Activated CD8-positive, alpha-beta memory T cell treated with anti-CD3 and anti-CD28 coated beads, Interleukin-2, amount 50 U/mL, for 48 hours (primary cell): ENCODE data around the gene RAB3D.

ENCODE experiments used
- DNase-seq: peaks from one replicate; pipeline ENCODE4 v3.0.0-alpha.2; 2020

RAB3D gene

DNA sequence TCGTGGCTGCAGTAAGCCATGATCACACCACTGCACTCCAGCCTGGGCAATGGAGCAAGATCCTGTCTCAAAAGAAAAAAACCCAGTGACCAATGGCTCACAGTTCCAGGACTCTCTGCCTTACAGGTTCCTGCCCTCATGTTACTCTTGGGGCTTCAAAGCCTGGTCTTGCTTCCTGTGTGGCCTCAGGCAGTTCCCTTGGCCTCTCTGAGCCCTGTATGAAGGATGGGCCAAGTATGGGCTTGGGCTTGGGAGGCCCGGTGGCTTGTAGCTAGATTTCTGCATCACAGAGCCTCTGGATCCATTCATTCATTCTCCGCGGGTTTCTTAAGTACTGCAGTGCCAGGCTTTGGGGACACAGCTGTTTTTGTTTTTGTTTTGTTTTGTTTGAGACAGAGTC lies 44.3 kb downstream of the RAB3D start:
- DNase-seq = no peak

DNA sequence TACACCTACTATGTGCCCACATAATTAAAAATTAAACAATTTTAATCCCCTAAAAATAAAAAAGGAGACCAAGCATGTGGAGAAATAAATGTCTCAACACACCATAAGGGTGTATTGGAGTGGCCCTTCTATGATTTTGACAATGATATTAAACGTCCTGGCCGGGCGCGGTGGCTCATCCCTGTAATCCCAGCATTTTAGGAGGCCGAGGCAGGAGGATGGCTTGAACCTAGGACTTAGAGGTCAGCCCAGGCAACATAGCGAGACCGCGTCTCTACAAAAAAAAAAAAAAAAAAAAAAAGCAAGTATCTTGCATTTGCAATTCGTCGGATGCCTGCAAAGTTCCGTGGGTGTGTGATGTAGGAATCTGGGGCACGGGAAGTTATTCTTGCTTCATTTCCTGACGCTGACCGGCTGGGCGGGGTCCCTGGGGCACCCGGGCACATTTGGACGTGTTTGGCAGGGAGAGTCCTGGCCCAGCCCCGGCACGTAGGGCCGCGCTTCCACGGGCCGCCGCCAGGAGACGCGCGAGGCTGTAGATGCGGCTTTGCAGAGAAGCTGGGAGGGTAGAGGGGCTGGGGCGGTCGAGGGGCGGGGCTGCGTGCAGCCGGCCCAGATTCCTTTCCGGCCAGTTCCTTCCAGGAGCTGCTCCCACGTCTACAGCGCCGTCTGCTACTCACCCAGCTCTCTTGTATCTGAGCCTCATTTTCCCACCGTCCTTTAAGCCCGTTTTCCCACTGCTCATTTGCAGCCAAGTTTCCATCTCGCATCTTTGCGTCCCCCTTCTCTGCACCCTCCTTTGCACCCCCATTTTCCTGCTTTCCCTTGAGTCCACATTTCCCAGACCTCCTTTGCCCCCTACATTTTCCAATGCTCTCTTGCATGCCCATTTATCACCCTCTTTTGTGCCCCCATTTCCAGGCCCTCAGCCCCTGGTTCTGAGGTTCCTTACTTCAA lies 45.7 kb downstream of the RAB3D start:
- peak; percentile 94 for DNase-seq

- DNase-seq = no peak
Measured at GRCh38 chr19:11291991-11292390, 47.5 kb downstream of the RAB3D start.

GRCh38 chr19:11291415-11291814 lies 48.0 kb downstream of the RAB3D start:
- DNase-seq = no peak

GRCh38 chr19:11290256-11290655 lies 49.2 kb downstream of the RAB3D start:
- DNase-seq = no peak

GRCh38 chr19:11288349-11288748 lies 51.1 kb downstream of the RAB3D start:
- no peak for DNase-seq

GRCh38 chr19:11286312-11286974 lies 53.0 kb downstream of the RAB3D start:
- DNase-seq = no peak

- DNase-seq = no peak
Measured at GRCh38 chr19:11284515-11284914, 54.9 kb downstream of the RAB3D start.

DNA sequence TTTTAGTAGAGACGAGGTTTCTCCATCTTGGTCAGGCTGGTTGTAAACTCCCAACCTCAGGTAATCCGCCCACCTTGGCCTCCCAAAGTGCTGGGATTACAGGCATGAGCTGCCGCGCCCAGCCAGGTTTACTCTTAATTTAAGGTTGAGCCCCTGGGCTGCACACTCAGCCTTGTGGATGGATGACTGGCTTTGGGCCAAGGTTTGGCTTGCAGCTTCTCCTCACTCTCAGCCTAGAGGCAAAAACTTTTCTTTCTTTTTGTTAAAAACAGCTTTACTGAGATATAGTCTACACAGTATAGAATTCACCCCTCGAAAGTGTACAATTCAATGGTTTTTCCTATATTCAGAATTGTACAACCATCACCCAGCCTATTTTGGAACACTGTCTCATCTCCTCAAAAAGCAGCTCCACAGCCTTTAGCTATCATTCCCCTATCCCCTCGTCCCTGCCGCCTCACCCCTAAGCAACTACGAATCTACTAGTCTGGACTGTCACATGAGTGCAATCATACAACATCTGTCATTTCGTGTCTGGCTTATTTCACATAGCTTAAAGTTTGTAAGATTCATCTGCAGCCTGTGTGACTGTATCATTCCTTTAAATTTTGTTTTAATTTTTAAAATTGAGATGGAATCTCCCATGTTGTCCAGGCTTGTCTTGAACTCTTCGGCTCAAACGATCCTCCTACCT lies 58.0 kb downstream of the RAB3D start:
- DNase-seq = no peak

DNA sequence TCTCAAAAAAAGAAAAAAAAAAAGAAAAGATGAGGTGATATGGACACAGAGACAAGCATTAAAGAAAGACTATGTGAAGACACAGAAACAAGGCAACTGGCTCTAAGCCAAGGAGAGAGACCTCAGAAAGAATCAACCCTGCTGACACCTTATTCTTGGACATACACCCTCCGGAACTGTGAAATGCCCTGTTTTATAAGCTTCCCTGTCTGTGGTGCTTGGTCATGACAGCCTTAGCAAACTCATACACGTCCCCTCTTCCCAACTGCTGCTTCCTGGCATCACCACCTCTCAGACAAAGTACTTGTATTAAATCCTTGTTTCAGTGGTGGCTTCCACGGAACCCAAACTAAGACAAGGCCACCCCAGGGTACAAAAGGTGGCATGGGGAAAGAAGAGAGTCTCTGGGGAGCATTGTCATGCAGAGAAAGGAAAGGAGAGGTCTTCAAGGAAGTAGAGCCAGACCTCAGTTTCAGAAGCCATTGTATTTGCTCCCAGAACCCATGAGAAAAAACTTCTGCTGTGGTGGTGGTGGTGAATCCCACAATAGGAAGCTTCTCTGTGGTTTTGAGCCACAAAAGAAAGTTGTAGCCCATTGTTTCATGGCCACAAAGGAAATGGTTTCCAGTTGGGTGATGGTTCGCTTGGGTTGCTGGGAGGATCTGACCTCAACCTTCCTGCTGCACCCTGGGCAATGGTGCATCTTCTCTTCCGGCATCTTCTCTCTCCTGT lies 59.8 kb downstream of the RAB3D start:
- DNase-seq = no peak

- no peak for DNase-seq
Measured at GRCh38 chr19:11278670-11279069, 60.8 kb downstream of the RAB3D start.

GRCh38 chr19:11274533-11275086 lies 64.8 kb downstream of the RAB3D start:
- DNase-seq = no peak

DNA sequence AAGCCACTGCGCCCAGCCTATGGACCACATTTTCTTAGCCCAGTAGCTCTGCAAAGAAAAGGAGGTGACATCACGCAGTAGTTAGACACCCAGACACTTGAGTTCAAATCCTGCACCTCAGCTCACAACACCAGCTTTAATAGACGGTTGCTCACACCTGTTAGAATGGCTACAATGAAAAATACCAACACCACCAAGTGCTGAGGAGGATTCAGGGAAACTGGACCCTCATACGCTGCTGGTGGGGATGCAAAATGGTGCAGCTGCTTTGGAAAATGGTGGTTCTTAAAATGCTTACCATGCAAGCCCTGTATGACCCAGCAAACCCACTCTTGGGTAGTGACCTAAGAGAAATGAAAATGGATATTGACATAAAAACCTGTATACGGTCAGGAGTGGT lies 65.5 kb downstream of the RAB3D start:
- DNase-seq = no peak

DNA sequence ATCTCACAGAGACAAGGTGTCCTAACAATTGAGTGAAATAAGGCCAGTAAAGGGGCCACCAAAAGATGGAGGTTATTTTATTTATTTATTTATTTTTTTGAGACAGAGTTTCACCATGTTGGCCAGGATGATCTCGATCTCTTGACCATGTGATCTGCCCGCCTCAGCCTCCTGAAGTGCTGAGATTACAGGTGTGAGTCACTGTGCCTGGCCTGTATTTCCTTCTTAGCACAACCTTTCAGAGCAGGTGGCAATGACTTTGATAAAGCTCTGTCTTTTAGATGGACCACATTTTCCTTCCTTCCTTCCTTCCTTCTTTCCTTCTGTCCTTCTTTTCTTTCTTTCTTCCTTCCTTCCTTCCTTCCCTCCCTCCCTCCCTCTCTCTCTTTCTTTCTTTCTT lies 66.2 kb downstream of the RAB3D start:
- DNase-seq = no peak
